Vagina (tissue), 2 donors: ENCODE results near the gene RBM23. TPM values are rescaled to one million over a fixed set of nuclear protein-coding genes. Genes with fewer than 3 reads are reported as not detected.

Source experiments
- DNase-seq, 2 donors: peaks; one replicate each; pipeline ENCODE4 v3.0.0-alpha.2; 2017; ENCODE audit errors: extremely low spot score in 2 of 2
- H3K27ac ChIP-seq: fragments of 200-600 bp; sonication (generic); one replicate; pipeline ENCODE4 v1.5.1; 2019
- H3K27me3 ChIP-seq: fragments of 200-600 bp; sonication (generic); one replicate; pipeline ENCODE4 v1.5.1; 2019
- H3K36me3 ChIP-seq, 2 donors: fragments of 200-600 bp; sonication (generic); one replicate each; pipeline ENCODE4 v1.5.1; 2017 to 2019
- H3K4me1 ChIP-seq: fragments of 200-600 bp; sonication (generic); one replicate; pipeline ENCODE4 v1.5.1; 2019
- H3K4me3 ChIP-seq, 2 donors: fragments of 200-600 bp; sonication (generic); 1 replicate in 1 of 2; 2 replicates in 1 of 2; pipeline ENCODE4 v1.5.1; 2016 to 2019
- H3K9me3 ChIP-seq: fragments of 200-600 bp; sonication (generic); one replicate; pipeline ENCODE4 v1.5.1; 2019
- POLR2A ChIP-seq, 2 donors: fragments of 450-650 bp; IDR thresholded peaks; one replicate each; pipeline ENCODE4 v1.6.1; 2017; ENCODE audit warnings: antibody characterized with exemption in 2 of 2, mild to moderate bottlenecking in 2 of 2, moderate library complexity in 2 of 2
- POLR2AphosphoS5 ChIP-seq, 2 donors: sonication (generic); formaldehyde crosslinking; IDR thresholded peaks; one replicate each; pipeline ENCODE4 v1.9.0; 2017; ENCODE audit warnings: antibody characterized with exemption in 2 of 2, mild to moderate bottlenecking in 2 of 2, low read depth in 1 of 2; ENCODE audit not compliant: insufficient read depth in 1 of 2
- intact Hi-C: fragments of 100-400 bp; cut with DNase I; formaldehyde crosslinking; loops from one replicate; pipeline ENCODE4 v1.15.1; 2023
- total RNA-seq: library from RNA; depleted of rRNA; stranded (reverse); fragments of >200 nt; gene quantifications from one replicate; pipeline ENCODE4 v1.2.3, GENCODE V29; 2016
- TF ChIP-seq, protein P1 (sequence below), 3 experiments: fragments of 450-650 bp in 2 of 3; fragments of 200-600 bp in 1 of 3; sonication (generic) in 1 of 3; IDR thresholded peaks; one replicate each; pipeline ENCODE4 v1.5.1; 2017 to 2019; ENCODE audit warnings: antibody characterized with exemption in 3 of 3, mild to moderate bottlenecking in 2 of 3, moderate library complexity in 2 of 3

The RBM23 gene
- total RNA-seq, 1 donor from 2014 or later, result 68.5 TPM

DNA sequence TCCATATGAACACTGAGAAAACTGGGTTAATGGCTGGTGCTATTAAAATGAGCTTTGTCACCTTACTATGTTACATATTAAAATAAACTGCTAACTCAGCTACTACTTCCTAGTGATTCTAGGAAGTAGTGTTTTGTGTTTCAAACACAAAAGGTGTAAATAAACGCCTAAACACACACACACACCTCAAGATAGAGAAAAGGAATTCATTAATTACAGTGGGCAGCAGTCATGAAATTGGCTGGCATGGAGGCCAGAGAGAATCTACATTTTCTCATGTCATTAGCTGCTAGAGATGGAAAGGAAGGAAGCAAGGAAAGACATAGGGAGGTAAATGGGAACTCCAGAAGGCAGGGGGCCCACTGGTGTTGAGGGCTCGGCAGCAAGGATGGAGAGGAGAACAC is 11.0 kb upstream of the RBM23 start:
- DNase-seq, result no peak
- Histone ChIP-seq H3K9me3 (no peaks in the 10 kb centered on the region), H3K4me3 (peak overlapping the region; percentile 17 to 92), H3K36me3 (peaks cover 0 to 11% of the 10 kb centered on the region in 2 donors), H3K27ac (peak overlapping the region; percentile 91), H3K27me3 (no peaks in the 10 kb centered on the region), H3K4me1 (peaks cover 30% of the 10 kb centered on the region)
- intact Hi-C loops, result loop anchor here (5.0 kb wide), 1 partner anchor 52 kb away; the partner anchor contains the start of gene AJUBA
- TF ChIP-seq, protein P1, sequence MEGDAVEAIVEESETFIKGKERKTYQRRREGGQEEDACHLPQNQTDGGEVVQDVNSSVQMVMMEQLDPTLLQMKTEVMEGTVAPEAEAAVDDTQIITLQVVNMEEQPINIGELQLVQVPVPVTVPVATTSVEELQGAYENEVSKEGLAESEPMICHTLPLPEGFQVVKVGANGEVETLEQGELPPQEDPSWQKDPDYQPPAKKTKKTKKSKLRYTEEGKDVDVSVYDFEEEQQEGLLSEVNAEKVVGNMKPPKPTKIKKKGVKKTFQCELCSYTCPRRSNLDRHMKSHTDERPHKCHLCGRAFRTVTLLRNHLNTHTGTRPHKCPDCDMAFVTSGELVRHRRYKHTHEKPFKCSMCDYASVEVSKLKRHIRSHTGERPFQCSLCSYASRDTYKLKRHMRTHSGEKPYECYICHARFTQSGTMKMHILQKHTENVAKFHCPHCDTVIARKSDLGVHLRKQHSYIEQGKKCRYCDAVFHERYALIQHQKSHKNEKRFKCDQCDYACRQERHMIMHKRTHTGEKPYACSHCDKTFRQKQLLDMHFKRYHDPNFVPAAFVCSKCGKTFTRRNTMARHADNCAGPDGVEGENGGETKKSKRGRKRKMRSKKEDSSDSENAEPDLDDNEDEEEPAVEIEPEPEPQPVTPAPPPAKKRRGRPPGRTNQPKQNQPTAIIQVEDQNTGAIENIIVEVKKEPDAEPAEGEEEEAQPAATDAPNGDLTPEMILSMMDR (IDR thresholded peaks at IDR 0.05), result no peak
- TF ChIP-seq POLR2AphosphoS5 (IDR thresholded peaks at IDR 0.05; ENCODE audit: insufficient read depth in 1 of 2, low read depth in 1 of 2) (no peak), POLR2A (IDR thresholded peaks at IDR 0.05) (no peak)

DNA sequence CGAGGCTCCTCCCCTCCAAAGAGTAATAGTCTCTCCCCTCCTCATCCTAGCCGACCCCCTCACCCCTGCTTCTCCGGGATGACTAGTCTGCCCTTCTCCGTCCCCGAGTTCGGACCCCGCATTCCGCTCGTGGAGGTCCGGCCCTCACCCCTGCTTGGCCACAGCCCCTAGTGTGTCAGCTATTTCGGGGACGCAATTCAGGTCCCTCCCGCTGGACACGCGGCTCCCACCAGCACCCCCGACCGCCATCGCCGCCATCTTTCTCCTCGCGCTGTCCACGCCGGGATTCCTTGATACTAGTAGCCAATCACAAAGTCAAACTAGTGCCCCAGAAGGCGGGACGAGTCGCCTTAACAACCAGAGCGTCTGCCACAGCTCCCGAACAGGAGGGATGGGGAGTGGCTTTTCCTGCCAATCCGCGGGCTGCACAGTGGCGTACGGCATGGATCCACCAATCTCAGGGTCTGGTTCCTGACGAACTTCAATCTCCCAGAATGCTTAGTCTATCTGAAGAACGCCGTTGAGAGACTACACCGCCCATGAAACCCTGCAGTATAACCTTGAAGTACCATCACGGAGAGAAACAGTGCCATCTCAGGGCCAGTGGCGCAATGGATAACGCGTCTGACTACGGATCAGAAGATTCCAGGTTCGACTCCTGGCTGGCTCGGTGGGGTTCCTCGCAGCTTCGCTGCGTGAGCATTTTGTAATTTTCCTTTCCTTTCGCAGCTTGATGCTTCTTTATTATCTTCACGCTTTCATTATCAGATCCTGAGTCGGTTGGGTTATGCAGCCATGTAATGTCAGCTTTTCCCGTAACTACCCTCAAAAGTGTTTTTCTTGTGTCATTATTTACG is 10.4 kb upstream of the RBM23 start, which contains the start of gene PRMT5:
PRMT5 (minus strand) TSS at position 273 of the 857 bp plus-strand sequence; CDS start at position 258, 15 bp downstream.
- peaks cover 0 to 16% of the 10 kb centered on the region in 2 donors for H3K36me3 ChIP-seq
- H3K4me3 ChIP-seq, result peak within 1 kb of the TSS; percentile 49 to 92
- H3K4me1 ChIP-seq, result peaks cover 30% of the 10 kb centered on the region
- intact Hi-C loops, result no loop called here
- peak; percentile 92 to 99 for TF ChIP-seq POLR2AphosphoS5 (IDR thresholded peaks at IDR 0.05; ENCODE audit: insufficient read depth in 1 of 2, low read depth in 1 of 2)
- TF ChIP-seq, protein P1 (IDR thresholded peaks at IDR 0.05), result peak in 1 of 3 experiments; percentile 10
- TF ChIP-seq POLR2A (IDR thresholded peaks at IDR 0.05), result peak in 1 of 2 donors; percentile 73
- no peaks in the 10 kb centered on the region for H3K27me3 ChIP-seq
- peak within 1 kb of the TSS; percentile 91 for H3K27ac ChIP-seq
- DNase-seq, result peak; percentile 99 to 100
- no peaks in the 10 kb centered on the region for H3K9me3 ChIP-seq

DNA sequence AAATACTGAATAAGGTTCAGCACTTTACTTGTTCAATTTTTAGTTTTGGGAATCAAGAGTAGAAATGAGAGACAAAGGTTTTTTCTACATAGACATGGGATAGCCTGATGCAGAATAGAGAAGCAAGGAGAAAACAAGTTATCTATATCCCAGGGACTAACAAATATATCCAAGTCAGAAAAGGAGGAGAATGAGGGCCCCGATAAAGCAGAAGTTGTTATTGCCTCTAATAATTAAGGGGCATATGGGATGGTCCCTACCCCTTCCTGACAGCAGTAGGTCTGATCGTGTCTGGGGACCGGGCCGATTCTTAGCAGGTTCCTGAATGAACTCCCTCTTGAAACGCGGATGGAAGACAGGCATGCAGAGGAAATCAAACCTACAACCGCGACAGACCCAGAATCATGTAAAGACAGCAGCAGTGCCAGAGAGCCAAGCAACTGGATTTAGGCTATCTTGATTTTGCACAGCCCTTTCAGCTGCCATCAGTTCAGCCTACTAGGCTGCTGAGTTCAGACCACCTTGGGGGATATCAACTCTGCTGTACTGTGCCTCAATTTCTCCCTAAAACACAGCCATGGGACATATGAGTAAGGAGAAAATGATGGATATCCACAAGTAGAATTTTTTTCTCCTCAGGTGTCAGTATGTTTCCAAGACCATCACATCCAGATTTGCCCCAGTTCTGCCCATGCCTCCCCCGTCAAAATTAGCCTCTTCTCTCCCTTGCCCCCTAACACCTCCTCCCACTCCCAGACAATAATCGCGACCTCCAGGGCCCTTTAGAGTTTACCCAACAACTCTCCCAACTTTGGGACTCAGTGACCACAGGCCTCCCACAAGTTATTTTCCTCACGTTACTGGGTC is 9.5 kb upstream of the RBM23 start:
- no peaks in the 10 kb centered on the region for H3K27me3 ChIP-seq
- DNase-seq, result no peak
- intact Hi-C loops, result no loop called here
- H3K4me3 ChIP-seq, result peak overlapping the region; percentile 49 to 92
- TF ChIP-seq POLR2AphosphoS5 (IDR thresholded peaks at IDR 0.05; ENCODE audit: insufficient read depth in 1 of 2, low read depth in 1 of 2) (no peak), POLR2A (IDR thresholded peaks at IDR 0.05) (no peak)
- TF ChIP-seq, protein P1 (IDR thresholded peaks at IDR 0.05), result no peak
- peak overlapping the region; percentile 91 for H3K27ac ChIP-seq
- no peaks in the 10 kb centered on the region for H3K9me3 ChIP-seq
- peaks cover 30% of the 10 kb centered on the region for H3K4me1 ChIP-seq
- peaks cover 0 to 25% of the 10 kb centered on the region in 2 donors for H3K36me3 ChIP-seq

DNA sequence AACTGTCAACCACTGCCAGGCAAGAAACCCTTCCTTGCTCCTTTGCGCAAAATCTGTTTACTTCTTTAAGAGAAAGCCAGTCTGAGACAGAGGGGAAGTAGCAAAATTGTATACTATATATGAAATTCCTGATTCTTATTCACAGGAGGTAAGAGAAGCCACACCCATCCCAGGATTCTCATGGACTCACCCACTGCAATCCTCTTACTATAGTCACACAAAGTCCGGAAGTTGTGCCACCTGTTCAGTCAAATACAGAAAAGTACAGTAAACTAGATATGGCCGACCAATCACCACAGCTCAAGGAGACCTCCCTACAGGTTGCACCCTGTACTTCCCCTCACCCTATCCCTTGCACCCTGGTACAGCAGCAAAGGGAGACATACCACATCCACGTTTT is 7.4 kb upstream of the RBM23 start:
- intact Hi-C loops, result no loop called here

More for the DNA sequence above, 7.4 kb upstream of the RBM23 start:
- Histone ChIP-seq H3K36me3 (peaks cover 0 to 45% of the 10 kb centered on the region in 2 donors), H3K9me3 (no peaks in the 10 kb centered on the region), H3K27me3 (no peaks in the 10 kb centered on the region), H3K4me3 (no peak overlapping the region), H3K4me1 (peaks cover 30% of the 10 kb centered on the region), H3K27ac (no peak overlapping the region)
- no peak for TF ChIP-seq POLR2AphosphoS5 (IDR thresholded peaks at IDR 0.05; ENCODE audit: insufficient read depth in 1 of 2, low read depth in 1 of 2)
- TF ChIP-seq, protein P1 (IDR thresholded peaks at IDR 0.05), result no peak
- no peak for TF ChIP-seq POLR2A (IDR thresholded peaks at IDR 0.05)
- DNase-seq, result no peak
